AG09319 (cell line): ENCODE results near the gene GNAI2.
A peak's percentile ranks its signal among the peaks of the same experiment; 100 is the strongest.

Experiments
- DNase-seq: peaks from one replicate; pipeline ENCODE4 v3.0.0-alpha.2; 2010; ENCODE audit warnings: low read depth; ENCODE audit errors: extremely low read depth
- CTCF ChIP-seq: IDR thresholded peaks from 2 replicates; pipeline ENCODE4 v1.5.1; 2011; ENCODE audit warnings: low read depth, mild to moderate bottlenecking, inconsistent platforms, low read length, moderate library complexity

GNAI2 gene

GRCh38 chr3:50193286-50193685 is 42.7 kb upstream of the GNAI2 start:
- DNase-seq: no peak
- no peak for TF ChIP-seq CTCF

GRCh38 chr3:50193746-50194127 is 42.3 kb upstream of the GNAI2 start:
- no peak for DNase-seq
- no peak for TF ChIP-seq CTCF

- peak; percentile 5 for DNase-seq
These were observed 41.7 kb upstream of the GNAI2 start for GRCh38 chr3:50194128-50194902.

GRCh38 chr3:50194903-50195500 is 41.0 kb upstream of the GNAI2 start:
- DNase-seq: no peak
- TF ChIP-seq CTCF: no peak

More at GRCh38 chr3:50194128-50194902, 41.7 kb upstream of the GNAI2 start:
- TF ChIP-seq CTCF: peak; percentile 75

- DNase-seq: no peak
- TF ChIP-seq CTCF: no peak
These were observed 40.3 kb upstream of the GNAI2 start for GRCh38 chr3:50195501-50196252.

GRCh38 chr3:50196253-50196801 is 39.7 kb upstream of the GNAI2 start:
- DNase-seq: no peak
- TF ChIP-seq CTCF: no peak
